ENCODE measurements around the gene HSBP1L1.

- TF ChIP-seq YY1 (IDR thresholded peaks at IDR 0.05; ENCODE audit: low read depth): no peak
- no peak for TF ChIP-seq NFIC (IDR thresholded peaks at IDR 0.05)
- no peak for TF ChIP-seq ZBTB7A (IDR thresholded peaks at IDR 0.05; ENCODE audit: low read depth)
Measured at GRCh38 chr18:79932907-79933306, 31.5 kb upstream of the HSBP1L1 start.

Data from Ishikawa (cell line).